ENCODE results near the gene FAM53B.

The FAM53B gene

DNA sequence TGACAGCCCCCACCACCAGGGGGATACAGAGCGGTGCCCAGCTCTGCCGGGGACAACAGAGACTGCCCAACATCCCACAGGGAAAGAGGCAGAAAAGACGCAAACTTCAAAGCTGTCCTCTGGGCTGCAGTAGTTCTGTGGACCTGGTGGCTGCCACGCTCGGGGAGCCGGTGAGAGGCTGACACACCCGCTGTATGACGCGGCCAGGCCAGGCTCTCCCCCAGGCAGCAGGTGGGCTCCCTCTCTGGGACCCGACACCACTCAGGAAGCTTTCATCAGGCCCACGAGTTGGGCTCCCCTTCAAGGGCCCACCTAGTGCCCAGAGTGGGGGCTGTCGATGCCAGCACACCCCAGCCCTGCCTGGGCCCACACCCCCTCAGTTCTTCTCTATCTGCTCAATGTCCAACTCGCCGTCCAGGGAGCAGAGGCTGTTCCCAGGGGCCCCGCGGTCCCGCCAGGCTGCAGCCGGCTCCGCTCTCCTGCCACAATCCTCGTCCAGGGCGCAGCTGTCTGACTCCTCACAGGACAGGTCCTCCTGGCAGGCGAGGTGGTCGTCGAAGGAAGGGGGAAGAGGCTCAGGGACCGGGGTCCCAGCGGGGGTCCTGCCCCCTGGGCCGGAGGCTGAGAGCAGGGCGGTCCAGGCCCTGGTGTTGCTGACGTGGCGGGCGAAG lies 121.2 kb downstream of the FAM53B start:
- no peak overlapping the region for H3K4me3 ChIP-seq (ENCODE audit: low read length)
- no peak for DNase-seq (ENCODE audit: low read depth)
- TF ChIP-seq, protein P1, sequence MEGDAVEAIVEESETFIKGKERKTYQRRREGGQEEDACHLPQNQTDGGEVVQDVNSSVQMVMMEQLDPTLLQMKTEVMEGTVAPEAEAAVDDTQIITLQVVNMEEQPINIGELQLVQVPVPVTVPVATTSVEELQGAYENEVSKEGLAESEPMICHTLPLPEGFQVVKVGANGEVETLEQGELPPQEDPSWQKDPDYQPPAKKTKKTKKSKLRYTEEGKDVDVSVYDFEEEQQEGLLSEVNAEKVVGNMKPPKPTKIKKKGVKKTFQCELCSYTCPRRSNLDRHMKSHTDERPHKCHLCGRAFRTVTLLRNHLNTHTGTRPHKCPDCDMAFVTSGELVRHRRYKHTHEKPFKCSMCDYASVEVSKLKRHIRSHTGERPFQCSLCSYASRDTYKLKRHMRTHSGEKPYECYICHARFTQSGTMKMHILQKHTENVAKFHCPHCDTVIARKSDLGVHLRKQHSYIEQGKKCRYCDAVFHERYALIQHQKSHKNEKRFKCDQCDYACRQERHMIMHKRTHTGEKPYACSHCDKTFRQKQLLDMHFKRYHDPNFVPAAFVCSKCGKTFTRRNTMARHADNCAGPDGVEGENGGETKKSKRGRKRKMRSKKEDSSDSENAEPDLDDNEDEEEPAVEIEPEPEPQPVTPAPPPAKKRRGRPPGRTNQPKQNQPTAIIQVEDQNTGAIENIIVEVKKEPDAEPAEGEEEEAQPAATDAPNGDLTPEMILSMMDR (conservative IDR thresholded peaks at IDR 0.05; ENCODE audit: low read length): no peak

- no peak for DNase-seq (ENCODE audit: low read depth)
- TF ChIP-seq, protein P1 (conservative IDR thresholded peaks at IDR 0.05; ENCODE audit: low read length): no peak
- no peak overlapping the region for H3K4me3 ChIP-seq (ENCODE audit: low read length)
Measured at GRCh38 chr10:124622158-124622557, 122.0 kb downstream of the FAM53B start.

DNA sequence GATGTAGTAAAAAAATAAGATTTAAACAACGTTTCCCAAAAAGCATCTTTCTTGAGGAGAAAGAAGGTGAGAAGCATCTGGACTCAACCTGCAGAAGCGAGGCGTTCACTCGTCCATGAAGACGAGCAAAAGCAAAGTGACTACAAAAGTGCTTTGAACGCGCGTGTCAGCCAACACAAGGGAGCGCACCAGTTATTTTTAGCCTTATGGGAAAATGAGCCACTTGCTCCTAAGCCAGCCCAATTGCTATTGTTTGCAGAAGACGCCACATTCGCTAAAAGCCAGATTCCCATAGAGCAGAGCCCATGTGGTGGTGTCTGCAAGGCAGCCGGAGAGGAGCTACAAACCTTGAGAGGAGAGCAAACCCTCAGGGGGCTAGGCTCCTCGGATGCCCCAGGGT lies 122.5 kb downstream of the FAM53B start:
- DNase-seq (ENCODE audit: low read depth): no peak
- TF ChIP-seq, protein P1 (conservative IDR thresholded peaks at IDR 0.05; ENCODE audit: low read length): no peak; the same call in 1 of the 2 replicates
- H3K4me3 ChIP-seq (ENCODE audit: low read length): no peak overlapping the region

DNA sequence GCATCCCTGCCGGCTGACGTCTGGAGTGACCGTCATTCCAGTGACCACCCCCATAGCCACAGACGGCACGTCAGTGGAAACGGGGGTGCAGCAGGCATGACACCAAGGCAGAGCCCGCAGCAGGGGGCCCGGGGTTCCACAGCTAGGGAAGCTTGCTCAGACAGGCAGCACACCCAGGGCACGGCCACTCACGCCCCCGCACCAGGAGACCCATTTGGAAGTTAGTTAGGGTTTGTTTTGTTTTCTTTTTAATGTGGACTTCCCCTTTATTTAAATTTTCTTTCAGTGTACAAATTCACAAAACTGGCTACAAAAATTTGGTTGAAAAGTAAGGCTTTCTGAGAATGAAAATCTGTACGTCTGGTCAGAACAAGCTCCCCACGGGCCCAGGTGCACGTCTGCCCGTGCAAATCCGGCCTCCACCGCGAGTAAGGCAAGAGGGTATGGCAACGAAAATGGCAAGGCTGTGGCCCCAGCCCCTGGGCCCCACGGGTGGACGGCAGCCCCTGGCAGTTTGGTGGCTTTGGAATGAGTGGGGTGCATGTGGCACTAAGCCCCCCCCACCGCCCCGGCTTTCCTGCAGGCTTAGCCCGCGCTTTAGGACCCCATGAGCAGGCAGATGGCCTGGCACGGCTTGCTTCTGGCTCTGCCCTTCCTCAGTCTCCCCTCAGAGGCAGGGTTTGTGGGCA lies 124.2 kb downstream of the FAM53B start:
- DNase-seq (ENCODE audit: low read depth): no peak
- no peak overlapping the region for H3K4me3 ChIP-seq (ENCODE audit: low read length)
- TF ChIP-seq, protein P1 (conservative IDR thresholded peaks at IDR 0.05; ENCODE audit: low read length): no peak

- H3K4me3 ChIP-seq (ENCODE audit: low read length): no peak overlapping the region
- DNase-seq (ENCODE audit: low read depth): no peak
- TF ChIP-seq, protein P1 (conservative IDR thresholded peaks at IDR 0.05; ENCODE audit: low read length): no peak
Measured at GRCh38 chr10:124619195-124619594, 125.0 kb downstream of the FAM53B start.

GRCh38 chr10:124618470-124619073 lies 125.6 kb downstream of the FAM53B start:
- DNase-seq (ENCODE audit: low read depth): no peak
- H3K4me3 ChIP-seq (ENCODE audit: low read length): no peak overlapping the region
- TF ChIP-seq, protein P1 (conservative IDR thresholded peaks at IDR 0.05; ENCODE audit: low read length): no peak

DNA sequence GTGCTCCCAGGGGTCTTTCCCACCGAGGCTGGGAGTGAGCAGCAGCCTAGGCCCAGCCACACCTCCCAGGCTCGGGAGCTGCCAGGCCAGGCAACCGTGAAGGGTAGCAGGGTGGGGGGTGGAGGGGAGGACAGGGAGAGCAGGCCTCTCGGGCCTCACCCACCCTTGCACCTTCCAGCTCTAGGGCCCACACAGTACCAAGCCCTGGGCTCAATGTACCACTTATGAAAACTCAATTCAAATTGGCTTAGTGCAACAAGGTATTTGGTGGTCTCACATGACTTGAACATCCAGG lies 127.4 kb downstream of the FAM53B start:
- DNase-seq (ENCODE audit: low read depth): no peak
- H3K4me3 ChIP-seq (ENCODE audit: low read length): no peak overlapping the region
- TF ChIP-seq, protein P1 (conservative IDR thresholded peaks at IDR 0.05; ENCODE audit: low read length): no peak
